ENCODE measurements around the gene KRTAP9-6. TPM values are rescaled to one million over a fixed set of nuclear protein-coding genes. Genes with fewer than 3 reads are reported as not detected.

Gene KRTAP9-6
- total and polyA plus RNA-seq, 10 of the 15 experiments (the other 5 are each of a cell fraction or from before 2014, with no cell fraction given), result not detected

GRCh38 chr17:41304091-41304490 lies 38.9 kb downstream of the KRTAP9-6 start:
- no peaks in the 10 kb centered on the region for H3K36me3 ChIP-seq (ENCODE audit: control insufficient read depth in 2 of 2, insufficient read depth in 2 of 2, low read length in 1 of 2)
- no peak overlapping the region for H2AFZ ChIP-seq (ENCODE audit: control insufficient read depth, low read depth, low read length)
- H3K4me3 ChIP-seq, result no peak overlapping the region
- H3K27me3 ChIP-seq (replicated peaks in 1 of 2; ENCODE audit: control insufficient read depth in 2 of 2, insufficient read depth in 2 of 2, low read length in 1 of 2), result peaks cover 3 to 6% of the 10 kb centered on the region in 2 experiments; a peak in 2 of 4 replicates
- WGBS (ENCODE audit: insufficient coverage, insufficient replicate concordance, low lambda C conversion rate, missing lambda C conversion rate), result 57% methylated on average over 12 of the region's 12 CpGs
- ChIA-PET RAD21 (ENCODE audit: unreplicated experiment) (no interaction called here), SMC1A (ENCODE audit: uncharacterized antibody, unreplicated experiment) (interaction anchor here (0.5 kb wide), 1 partner anchor 18 kb away, joined by 3 read pairs; no protein-coding TSS in a partner anchor), CTCF (no interaction called here), POLR2A (no interaction called here)
- H3K79me2 ChIP-seq (ENCODE audit: control insufficient read depth, insufficient read depth, low read length), result no peaks in the 10 kb centered on the region
- no peak overlapping the region for H3K9ac ChIP-seq (ENCODE audit: control insufficient read depth, insufficient read depth, low read length)
- no peaks in the 10 kb centered on the region; the same call in 2 of the 3 replicates for H3K9me3 ChIP-seq (replicated peaks; ENCODE audit: control insufficient read depth, insufficient read depth, low read length)
- no peak for FAIRE-seq
- DNase-seq (ENCODE audit: low read depth, low spot score), result no peak
- H3K27ac ChIP-seq (ENCODE audit: control insufficient read depth, insufficient read depth), result no peak overlapping the region
- H4K20me1 ChIP-seq (ENCODE audit: control insufficient read depth, insufficient read depth), result no peaks in the 10 kb centered on the region
- in situ Hi-C loops (cut with MboI) (no loop called here), intact Hi-C loops (cut with micrococcal nuclease; ENCODE audit: unreplicated experiment) (no loop called here)
- no peak overlapping the region for H3K4me2 ChIP-seq (ENCODE audit: control insufficient read depth, insufficient read depth)
- H3K4me1 ChIP-seq (ENCODE audit: control insufficient read depth, insufficient read depth, low read length), result no peaks in the 10 kb centered on the region; the same call in 1 of the 2 replicates
- ATAC-seq, result no peak
- no TSS peak for BruUV-seq (replicated peaks)
- TF ChIP-seq SUZ12 (IDR thresholded peaks at IDR 0.05; ENCODE audit: unreplicated experiment), result no peak
- TF ChIP-seq MEF2B (IDR thresholded peaks at IDR 0.05; ENCODE audit: partially characterized antibody, poor library complexity, severe bottlenecking), result no peak
- no peak for TF ChIP-seq PML (IDR thresholded peaks at IDR 0.05; ENCODE audit: low read length)
- no peak for TF ChIP-seq NFXL1 (IDR thresholded peaks at IDR 0.05; ENCODE audit: borderline replicate concordance)
- no peak for TF ChIP-seq JUNB (IDR thresholded peaks at IDR 0.05)
- TF ChIP-seq NR2C1 (IDR thresholded peaks at IDR 0.05), result no peak
- TF ChIP-seq HDAC6 (IDR thresholded peaks at IDR 0.05; ENCODE audit: unreplicated experiment), result no peak
- no peak for TF ChIP-seq ZSCAN29 (IDR thresholded peaks at IDR 0.05)
- TF ChIP-seq RELB (IDR thresholded peaks at IDR 0.05; ENCODE audit: low read depth), result no peak
- no peak for TF ChIP-seq TCF7 (IDR thresholded peaks at IDR 0.05; ENCODE audit: borderline replicate concordance)
- no peak for TF ChIP-seq NKRF (conservative IDR thresholded peaks at IDR 0.05)
- no peak for TF ChIP-seq IRF3 (IDR thresholded peaks at IDR 0.05)
- no peak for TF ChIP-seq RELA (IDR thresholded peaks at IDR 0.05; ENCODE audit: borderline replicate concordance, partially characterized antibody)
- no peak for TF ChIP-seq E4F1 (IDR thresholded peaks at IDR 0.05; ENCODE audit: borderline replicate concordance, partially characterized antibody)
- no peak for TF ChIP-seq ASH2L (IDR thresholded peaks at IDR 0.05; ENCODE audit: borderline replicate concordance, low read depth)
- TF ChIP-seq RAD21 (IDR thresholded peaks at IDR 0.05; ENCODE audit: insufficient read depth, low read depth, low read length), result no peak
- no peak for TF ChIP-seq POLR2AphosphoS5 (IDR thresholded peaks at IDR 0.05; ENCODE audit: low read length)
